COR-L47 (cell line): ENCODE measurements around the gene FOXRED1.
"Not testable (repeated sequence)": the region's sequence is repeated elsewhere in the genome, so short reads cannot be mapped to it uniquely, and the experiment has no call there.

ENCODE experiments used
- DNase-seq: peaks from one replicate; lab custom pipeline; 2025; lab: John Stamatoyannopoulos, UW

FOXRED1 gene

DNA sequence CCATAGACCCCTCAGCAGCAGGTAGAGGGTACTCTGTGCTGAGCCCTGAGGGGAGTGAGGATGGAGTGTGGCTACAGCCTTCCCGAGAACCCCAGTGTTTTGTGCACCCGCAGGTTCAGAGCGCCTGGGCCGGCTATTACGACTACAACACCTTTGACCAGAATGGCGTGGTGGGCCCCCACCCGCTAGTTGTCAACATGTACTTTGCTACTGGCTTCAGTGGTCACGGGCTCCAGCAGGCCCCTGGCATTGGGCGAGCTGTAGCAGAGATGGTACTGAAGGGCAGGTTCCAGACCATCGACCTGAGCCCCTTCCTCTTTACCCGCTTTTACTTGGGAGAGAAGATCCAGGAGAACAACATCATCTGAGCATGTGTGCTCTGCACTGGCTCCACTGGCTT is 8.4 kb downstream of the FOXRED1 start:
- no peak for DNase-seq

DNA sequence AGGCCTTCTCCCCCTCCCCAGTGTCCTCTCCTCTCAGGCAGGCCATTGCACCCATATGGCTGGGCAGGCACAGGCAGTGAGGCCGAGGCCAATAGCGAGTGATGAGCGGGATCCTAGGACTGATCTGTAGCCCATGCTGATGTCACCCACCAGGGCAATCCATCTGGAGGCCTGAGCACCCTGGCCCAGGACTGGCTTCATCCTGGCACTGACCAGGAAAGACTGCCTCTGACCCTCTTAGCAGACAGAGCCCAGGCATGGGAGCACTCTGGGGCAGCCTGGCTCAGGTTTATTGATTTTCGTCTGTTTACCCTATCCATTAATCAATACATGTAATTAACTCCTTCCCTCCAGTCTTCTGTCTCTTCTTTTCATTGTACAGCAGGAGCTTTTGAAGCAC is 8.8 kb downstream of the FOXRED1 start:
- no peak for DNase-seq

DNA sequence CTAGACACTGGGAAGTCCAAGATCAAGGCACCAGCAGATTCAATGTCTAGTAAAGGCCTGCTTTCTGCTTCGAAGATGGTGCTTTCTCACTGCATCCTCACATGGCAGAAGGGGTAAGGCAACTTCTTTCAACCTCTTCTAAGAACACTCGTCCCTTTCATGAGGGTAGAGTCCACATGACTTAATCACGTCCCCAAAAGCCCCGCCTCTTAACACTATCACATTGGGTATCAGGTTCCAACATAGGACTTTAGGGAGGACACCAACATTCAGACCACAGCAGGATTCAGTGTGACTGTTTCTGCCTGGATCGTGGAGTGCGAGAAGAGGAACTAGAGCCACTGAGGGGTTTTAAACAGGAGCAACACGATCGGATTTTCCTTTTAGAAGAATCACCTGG is 10.2 kb downstream of the FOXRED1 start:
- DNase-seq = no peak

DNA sequence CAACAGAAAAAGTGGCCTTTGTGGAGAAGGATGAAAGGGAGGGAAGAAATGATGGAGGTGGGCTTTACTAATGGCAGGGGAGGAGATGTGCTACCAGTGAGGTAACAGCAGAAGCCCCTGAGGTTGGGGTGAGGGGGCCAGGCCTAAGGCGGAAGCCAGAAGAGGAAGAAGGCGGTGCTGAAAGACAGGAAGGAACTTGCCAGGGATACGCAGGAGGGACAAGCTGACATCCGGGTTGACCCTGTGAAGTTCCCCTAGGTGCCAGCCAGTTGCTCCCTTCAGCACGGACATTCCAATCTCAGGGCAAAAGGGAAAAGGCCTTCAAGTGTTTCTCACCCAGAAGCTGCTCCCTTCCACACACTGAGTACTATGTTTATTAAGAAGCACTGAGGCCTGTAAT is 11.6 kb downstream of the FOXRED1 start:
- no peak for DNase-seq

DNA sequence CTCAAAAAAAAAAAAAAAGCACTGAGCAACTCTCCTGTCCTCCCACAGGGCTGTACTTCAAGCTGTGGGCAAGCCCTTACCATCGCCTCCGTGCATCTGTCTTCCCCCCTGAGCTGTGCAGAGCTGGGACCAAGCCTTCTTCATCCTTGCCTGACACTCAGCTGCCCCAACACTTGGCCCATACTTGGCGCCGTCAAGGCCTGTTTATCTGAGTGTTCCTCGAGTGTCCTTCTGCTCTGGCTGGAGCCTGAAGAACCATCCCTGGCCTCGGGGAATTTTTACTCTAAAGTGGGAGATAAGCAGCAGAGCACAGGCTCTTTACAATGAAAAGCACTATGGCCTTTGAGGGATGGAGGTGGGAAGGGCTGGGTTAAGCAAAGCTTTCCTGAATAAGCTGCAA is 12.3 kb downstream of the FOXRED1 start:
- no peak for DNase-seq

- no peak for DNase-seq
Observed at GRCh38 chr11:126281666-126282175, 12.8 kb downstream of the FOXRED1 start.

DNA sequence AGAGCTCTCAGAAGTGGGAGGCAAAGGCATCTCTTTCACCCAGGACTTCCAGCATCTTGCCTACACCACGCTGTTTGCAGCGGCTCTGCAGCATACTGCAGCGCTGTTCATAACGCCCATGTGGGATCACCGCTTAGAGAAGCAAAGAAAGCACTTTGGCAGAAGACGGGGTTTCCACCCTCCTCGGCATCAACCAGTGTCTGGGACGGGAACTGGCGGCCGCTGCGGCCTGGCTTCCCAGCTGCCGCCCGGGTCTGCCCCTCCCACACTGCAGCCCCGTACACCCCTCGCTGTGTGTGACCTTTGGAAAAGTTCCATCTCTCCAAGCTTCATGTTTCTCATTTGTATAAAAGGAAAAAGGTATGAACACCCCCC is 13.4 kb downstream of the FOXRED1 start:
- peak; percentile 48 for DNase-seq

DNA sequence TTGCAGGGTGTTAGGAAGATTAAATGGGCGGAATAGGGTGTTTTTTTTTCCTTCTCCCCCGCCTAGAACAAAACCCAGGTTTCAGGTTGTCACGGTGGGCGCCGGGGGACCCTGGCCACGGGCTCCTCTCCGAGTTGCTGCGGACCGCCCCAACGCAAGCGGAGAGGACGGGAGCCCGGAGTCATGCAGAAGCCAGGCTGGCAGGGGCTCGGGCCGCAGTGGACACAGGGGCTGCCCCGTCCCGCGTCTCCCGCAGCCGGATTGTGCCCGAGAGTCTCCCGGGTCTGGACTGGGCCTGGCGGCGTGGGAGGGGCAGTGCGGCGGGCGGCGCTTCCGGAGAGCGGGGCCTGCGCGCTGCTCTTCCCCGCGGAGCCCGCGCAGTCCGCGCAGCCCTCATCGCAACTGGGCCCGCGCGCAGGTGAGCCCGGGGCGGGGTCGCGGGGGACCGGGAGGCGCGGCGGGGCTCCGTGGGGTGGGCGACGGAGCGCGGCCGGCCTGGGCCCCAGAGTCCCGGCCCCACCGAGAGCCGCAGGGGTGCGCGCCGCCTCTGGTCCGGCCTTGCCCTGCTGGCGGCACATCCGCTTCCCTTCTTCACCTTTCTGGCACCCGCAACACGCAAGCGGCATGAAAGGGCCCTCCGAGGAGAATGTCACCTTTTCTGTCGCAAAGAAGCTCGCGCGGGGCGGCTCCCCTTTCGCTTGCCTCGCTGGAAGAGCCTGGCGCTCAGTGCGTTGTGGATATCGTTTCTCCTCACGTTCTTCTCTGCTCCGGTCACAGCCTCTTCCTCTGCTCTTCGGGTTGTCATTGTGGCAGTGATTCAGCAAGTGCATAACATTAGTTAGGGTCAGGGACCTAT is 14.0 kb downstream of the FOXRED1 start, which contains the start of gene TIRAP:
TSS of gene TIRAP (plus strand) at position 358 of the 856 bp plus-strand sequence. CDS start 7,802 bp downstream, outside the sequence.
- peak; percentile 49 for DNase-seq

DNA sequence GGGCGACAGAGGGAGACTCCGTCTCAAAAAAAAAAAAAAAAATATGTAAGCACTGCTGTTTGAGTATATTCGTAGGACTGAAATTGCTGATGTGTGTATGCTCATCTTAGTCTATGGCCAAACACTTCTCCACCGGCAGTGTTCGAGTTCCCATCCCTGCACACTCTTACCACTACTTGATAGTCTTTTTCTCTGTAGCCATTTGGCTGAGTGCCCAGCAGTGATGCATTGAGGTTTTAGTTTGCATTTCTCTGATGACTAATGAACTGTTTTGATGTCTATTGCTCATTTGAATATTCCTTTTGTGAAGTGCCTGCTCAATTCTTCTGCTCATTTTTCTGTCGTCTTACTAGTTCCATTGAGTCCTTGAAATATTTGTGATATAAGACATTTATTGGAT is 15.9 kb downstream of the FOXRED1 start:
- peak; percentile 67 for DNase-seq

- no peak for DNase-seq
Observed at GRCh38 chr11:126288237-126288636, 19.3 kb downstream of the FOXRED1 start.

DNA sequence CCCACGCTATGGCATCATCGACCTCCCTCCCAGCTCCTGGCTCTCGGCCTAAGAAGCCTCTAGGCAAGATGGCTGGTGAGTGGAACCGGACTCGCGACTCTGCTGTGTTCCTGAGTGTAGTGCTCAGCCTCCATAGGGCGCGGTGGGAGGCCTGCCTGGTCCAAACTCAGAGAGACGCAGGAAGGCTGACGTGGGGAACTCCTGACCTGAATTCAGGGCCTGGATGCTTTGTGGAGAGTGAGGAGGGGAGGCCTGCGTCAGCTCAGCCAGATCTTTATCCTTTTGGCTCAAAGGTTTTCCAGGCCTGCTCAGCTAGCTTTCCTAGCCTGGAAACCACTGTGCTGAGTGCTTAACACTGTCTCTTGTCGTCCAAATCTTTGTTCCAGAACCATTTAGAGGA is 21.9 kb downstream of the FOXRED1 start:
- no peak for DNase-seq

DNA sequence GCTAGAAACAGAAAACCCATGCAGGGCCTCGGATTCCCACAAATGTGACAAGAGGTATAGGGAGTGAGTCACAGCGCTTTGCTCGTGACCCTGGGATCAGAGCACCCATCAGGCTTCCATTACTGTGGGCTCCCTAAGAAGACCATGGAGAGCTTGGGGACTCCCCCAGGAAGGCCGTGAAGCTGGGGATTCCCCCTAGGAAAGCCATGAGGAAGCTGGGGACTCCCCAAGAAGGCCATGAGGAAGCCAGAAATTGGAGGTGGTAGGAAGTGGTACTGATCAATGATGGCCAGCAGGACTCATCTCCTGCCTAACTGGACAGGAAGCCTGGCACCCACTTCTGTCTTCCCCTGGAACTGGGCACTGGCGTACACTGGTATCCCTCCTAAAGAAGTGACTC is 24.8 kb downstream of the FOXRED1 start:
- DNase-seq = no peak

DNA sequence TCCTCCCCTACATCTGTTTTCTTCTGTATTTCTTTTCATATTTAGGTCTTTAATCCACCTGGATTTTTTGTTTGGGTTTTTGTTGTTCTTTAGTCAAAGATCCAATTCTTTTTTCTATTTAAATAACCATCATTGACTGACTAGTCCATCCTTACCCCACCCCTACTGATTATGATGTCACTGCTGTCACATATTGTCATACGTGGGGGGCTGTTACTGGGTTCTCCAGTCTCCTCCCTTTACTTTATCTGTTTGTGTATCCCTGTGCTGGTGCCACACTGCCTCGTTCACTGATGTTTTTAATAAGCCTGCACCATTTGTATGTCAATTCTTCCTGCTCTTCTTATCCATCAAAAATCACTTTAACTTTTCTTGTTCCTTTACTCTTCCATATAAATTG is 28.1 kb downstream of the FOXRED1 start:
- DNase-seq = no peak

DNA sequence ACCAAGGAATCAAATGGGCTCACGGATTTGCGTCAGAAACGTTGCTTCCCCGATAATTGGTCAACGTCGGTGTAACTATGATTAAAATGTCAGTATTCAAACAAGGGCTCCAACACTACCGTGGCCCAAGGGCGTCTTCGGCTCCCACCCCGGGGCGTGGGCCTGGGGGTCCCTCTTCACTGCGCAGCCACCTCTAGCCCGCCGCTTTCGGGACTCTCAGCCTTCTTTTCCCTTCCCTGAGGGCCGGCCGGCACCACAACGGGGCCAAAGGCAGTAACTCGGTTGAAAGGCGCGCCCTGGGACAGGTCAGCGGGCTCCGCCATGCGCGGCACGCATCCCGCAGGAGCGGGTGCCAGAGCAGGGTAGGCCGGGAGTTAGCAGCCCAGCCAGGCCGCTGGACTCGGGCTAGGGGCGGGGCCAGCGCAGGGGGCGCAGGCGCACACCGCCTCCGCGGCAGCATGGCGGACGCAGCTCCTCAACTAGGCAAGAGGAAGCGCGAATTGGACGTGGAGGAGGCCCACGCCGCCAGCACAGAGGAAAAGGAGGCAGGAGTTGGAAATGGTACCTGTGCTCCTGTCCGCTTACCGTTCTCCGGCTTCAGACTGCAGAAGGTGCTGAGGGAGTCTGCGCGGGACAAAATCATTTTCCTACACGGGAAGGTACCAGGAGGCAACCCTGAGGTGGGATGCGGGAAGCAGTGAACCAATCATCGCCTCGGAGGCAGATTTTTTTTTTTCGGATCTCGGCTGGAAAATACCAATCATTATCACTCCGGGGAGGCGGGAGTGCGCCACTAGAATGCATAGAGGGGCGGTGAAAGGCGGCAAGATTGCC is 34.9 kb downstream of the FOXRED1 start, which contains the start of gene DCPS:
TSS of gene DCPS (plus strand) at position 438 of the 834 bp plus-strand sequence. CDS start at position 459, 21 bp downstream.
- peak; percentile 81 for DNase-seq

GRCh38 chr11:126304457-126305075 is 35.6 kb downstream of the FOXRED1 start:
- DNase-seq = no peak

- no peak for DNase-seq
Observed at GRCh38 chr11:126305699-126306098, 36.7 kb downstream of the FOXRED1 start.

DNA sequence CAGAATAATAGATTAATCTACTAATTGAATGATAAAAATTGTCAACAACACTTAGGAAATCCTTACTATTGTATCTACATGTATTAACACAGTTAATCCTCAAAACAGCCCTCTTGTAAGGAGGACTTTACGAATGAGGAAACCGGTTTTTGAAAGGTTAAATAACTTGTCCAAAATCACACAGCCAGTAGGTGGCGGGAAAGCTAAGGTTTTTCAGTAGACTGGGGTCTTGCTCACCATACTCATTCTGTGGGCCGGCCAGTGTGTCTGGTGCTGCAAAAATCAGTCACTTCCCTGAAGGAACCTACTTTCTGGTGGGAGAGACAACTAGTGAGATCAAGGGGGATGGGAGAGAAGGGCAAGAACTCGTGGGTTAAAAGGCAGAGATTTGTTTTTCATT is 38.8 kb downstream of the FOXRED1 start:
- DNase-seq = peak; percentile 31

DNA sequence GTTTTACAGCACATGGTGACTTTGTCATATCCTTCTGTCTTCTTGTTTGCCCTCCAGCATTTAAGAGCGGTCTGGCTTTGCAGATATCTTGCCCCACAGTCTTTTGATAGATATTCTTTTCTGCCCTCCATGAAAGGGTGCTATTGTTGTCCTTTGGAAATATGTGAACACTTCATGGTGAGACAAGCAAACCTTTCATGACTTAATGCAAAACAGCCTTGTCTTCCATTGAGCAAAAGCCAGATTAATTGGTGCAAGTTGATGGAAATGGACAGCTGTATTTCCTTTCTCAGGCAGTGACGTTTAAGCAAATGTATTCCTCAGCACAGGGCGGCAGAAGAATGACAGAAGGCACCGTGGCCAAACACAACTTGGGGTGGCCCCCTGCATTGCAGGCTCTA is 39.3 kb downstream of the FOXRED1 start:
- DNase-seq = no peak

DNA sequence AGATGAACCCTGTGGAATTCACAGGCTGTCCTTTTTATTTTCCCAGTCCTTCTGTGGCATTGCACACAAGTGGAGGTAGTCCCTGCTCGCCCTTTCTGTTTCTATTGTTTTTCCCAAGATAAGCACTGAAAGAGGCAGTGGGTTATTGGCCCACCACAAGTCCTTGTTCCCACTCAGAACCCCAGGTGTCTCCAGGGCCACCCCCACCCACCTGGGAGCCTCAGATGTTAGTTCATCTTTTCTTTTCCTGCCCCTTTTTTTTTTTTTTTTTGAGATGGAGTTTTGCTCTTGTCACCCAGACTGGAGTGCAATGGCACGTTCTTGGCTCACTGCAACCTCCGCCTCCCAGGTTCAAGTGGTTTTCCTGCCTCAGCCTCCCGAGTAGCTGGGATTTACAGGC is 39.8 kb downstream of the FOXRED1 start:
- not testable (repeated sequence) for DNase-seq

DNA sequence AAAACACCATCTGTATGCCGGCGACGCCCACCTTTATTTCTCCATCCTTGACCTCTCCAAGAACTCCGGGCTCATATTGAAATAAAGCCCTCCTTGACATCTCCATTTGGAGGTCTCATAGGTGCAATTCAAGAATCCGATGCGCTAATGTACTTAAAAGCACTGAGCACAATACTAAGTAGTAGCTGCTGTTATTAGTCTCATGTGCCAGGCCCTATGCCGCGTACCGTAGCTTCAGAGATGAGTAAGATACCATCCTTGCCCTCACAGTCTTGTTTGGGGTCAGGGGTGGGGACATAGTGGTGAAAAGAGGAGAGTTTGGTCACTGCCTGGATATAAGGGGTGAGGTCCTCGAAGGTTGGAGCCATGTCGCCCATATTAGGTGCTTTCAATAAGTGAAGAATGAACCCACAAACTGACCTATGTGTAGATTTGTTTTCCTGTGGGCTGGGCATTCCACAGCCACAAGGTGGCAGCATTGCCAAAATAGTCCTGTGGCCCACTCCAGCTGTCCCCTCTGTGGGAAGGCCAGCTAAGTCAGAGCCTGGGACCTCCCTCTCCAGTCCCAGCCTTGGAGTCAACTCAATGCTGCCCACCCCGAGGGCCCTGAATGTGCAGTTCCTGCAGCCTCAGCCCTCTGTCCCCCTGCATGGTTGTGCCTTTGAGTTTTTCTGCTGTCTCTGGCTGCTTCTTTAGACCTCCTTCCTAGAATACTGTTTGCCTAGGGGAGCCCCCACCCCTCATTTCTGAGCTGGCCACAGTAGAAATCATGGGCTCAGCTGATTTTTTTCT is 41.4 kb downstream of the FOXRED1 start:
- peak; percentile 29 for DNase-seq

DNA sequence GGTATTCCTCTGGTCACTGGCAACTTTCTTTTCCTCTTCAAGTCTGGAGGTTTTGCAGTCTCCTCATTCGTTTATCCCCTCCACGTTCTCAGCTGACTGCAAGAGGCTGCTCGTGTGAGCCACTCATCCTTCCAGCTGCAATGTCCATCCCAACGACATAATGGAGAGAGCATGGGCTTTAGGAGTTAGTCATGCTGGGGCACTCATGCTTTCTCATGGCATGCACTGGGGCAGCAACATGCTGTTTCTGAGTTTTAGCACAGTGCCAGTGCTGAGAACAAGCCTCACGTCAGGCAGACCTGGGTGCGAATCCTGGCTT is 42.0 kb downstream of the FOXRED1 start:
- no peak for DNase-seq
